Keratinocyte (primary cell): Measurements from ENCODE around the gene RBM10. TPM values are rescaled to one million over a fixed set of nuclear protein-coding genes. Genes with fewer than 3 reads are reported as not detected.

Source experiments
- DNase-seq: peaks from one replicate; pipeline ENCODE4 v3.0.0-alpha.2; 2011; ENCODE audit warnings: low read depth, missing footprints, low spot score
- FAIRE-seq: peaks from 2 replicates; lab custom pipeline; 2011; peaks lifted over from hg19 to GRCh38; lab: Jason Lieb, UNC
- H2AFZ ChIP-seq: 2 replicates; pipeline ENCODE4 v1.6.0; 2012; ENCODE audit warnings: low read length, control low read depth, inconsistent platforms; ENCODE audit not compliant: control insufficient read depth
- H3K27ac ChIP-seq: 2 replicates; pipeline ENCODE4 v1.5.1; 2011; ENCODE audit warnings: low read length; ENCODE audit not compliant: control insufficient read depth, insufficient read depth
- H3K27me3 ChIP-seq: 3 replicates; pipeline ENCODE4 v1.6.0; 2011; ENCODE audit warnings: low read length; ENCODE audit not compliant: control insufficient read depth, insufficient read depth; ENCODE audit errors: extremely low read depth
- H3K36me3 ChIP-seq, 2 experiments: 2 replicates in 1 of 2; 3 replicates in 1 of 2; pipeline ENCODE4 v1.5.1; 2011; ENCODE audit warnings: low read length in 2 of 2, mild to moderate bottlenecking in 1 of 2; ENCODE audit not compliant: control insufficient read depth in 2 of 2, insufficient read depth in 2 of 2; ENCODE audit errors: extremely low read depth in 1 of 2
- H3K4me1 ChIP-seq: 3 replicates; pipeline ENCODE4 v1.5.1; 2011; ENCODE audit warnings: low read length; ENCODE audit not compliant: control insufficient read depth, insufficient read depth; ENCODE audit errors: extremely low read depth
- H3K4me2 ChIP-seq: 3 replicates; pipeline ENCODE4 v1.6.0; 2011; ENCODE audit warnings: low read depth, low read length; ENCODE audit not compliant: control insufficient read depth, insufficient read depth; ENCODE audit errors: extremely low read depth
- H3K4me3 ChIP-seq, 3 experiments: fragments of 200-600 bp in 1 of 3; sonication (generic) in 1 of 3; 2 replicates in 2 of 3; 3 replicates in 1 of 3; pipeline ENCODE4 v1.5.1; 2011 to 2016; ENCODE audit warnings: low read length in 3 of 3, mild to moderate bottlenecking in 3 of 3, control low read depth in 2 of 3, inconsistent platforms in 1 of 3, low read depth in 1 of 3, mixed read lengths in 1 of 3, mixed run types in 1 of 3, moderate library complexity in 1 of 3; ENCODE audit not compliant: control insufficient read depth in 2 of 3, insufficient read depth in 2 of 3; ENCODE audit errors: extremely low read depth in 1 of 3
- H3K79me2 ChIP-seq: 2 replicates; pipeline ENCODE4 v1.6.0; 2012; ENCODE audit warnings: low read length; ENCODE audit not compliant: control insufficient read depth, insufficient read depth
- H3K9ac ChIP-seq: 3 replicates; pipeline ENCODE4 v1.6.0; 2011; ENCODE audit warnings: low read length; ENCODE audit not compliant: control insufficient read depth, insufficient read depth; ENCODE audit errors: extremely low read depth
- H3K9me1 ChIP-seq: 3 replicates; pipeline ENCODE4 v1.6.0; 2011; ENCODE audit warnings: low read length; ENCODE audit not compliant: control insufficient read depth, insufficient read depth; ENCODE audit errors: extremely low read depth
- H3K9me3 ChIP-seq: 2 replicates; pipeline ENCODE4 v1.5.1; 2012; ENCODE audit warnings: low read depth, low read length; ENCODE audit not compliant: control insufficient read depth
- H4K20me1 ChIP-seq: 3 replicates; pipeline ENCODE4 v1.6.0; 2011; ENCODE audit warnings: low read length; ENCODE audit not compliant: control insufficient read depth, insufficient read depth; ENCODE audit errors: extremely low read depth
- EZH2 ChIP-seq: IDR thresholded peaks from one replicate; pipeline ENCODE4 v1.6.1; 2012; ENCODE audit warnings: inconsistent platforms, mild to moderate bottlenecking, low read length, moderate library complexity
- dilution Hi-C: fragments of 300-500 bp; cut with MboI; formaldehyde crosslinking; loops from one replicate; pipeline ENCODE4 v1.7.0; 2020; ENCODE audit warnings: low sequenced_read_pairs; ENCODE audit not compliant: extremely low pct_ligation_motif_present
- polyA plus RNA-seq, 5 experiments: library from polyadenylated mRNA; depleted of rRNA in 3 of 5; stranded (reverse) in 3 of 5; stranded (forward) in 1 of 5; unstranded in 1 of 5; fragments of >200 nt; gene quantifications; 1 replicate in 1 of 5; 2 replicates in 3 of 5; 3 replicates in 1 of 5; pipeline versions ENCODE4 v1.2.1 to v1.2.3, GENCODE V29; 2011 to 2012; ENCODE audit warnings: missing spikeins in 2 of 5, low read depth in 1 of 5, low replicate concordance in 1 of 5
- TF ChIP-seq, protein P1 (sequence below), 3 experiments: IDR thresholded peaks in 1 of 3; conservative IDR thresholded peaks in 1 of 3; optimal IDR thresholded peaks in 1 of 3; 2 replicates in 2 of 3; 3 replicates in 1 of 3; pipeline versions ENCODE3 to v1.5.1; 2011; ENCODE audit warnings: low read length in 3 of 3, mild to moderate bottlenecking in 3 of 3, moderate library complexity in 2 of 3, control low read depth in 1 of 3, inconsistent platforms in 1 of 3; ENCODE audit not compliant: insufficient read depth in 2 of 3; ENCODE audit errors: extremely low read depth in 1 of 3

The RBM10 gene
- polyA plus RNA-seq, 1 donor (not counting 4 experiments of a cell fraction or from before 2014, with no cell fraction given) = 10.8 TPM

DNA sequence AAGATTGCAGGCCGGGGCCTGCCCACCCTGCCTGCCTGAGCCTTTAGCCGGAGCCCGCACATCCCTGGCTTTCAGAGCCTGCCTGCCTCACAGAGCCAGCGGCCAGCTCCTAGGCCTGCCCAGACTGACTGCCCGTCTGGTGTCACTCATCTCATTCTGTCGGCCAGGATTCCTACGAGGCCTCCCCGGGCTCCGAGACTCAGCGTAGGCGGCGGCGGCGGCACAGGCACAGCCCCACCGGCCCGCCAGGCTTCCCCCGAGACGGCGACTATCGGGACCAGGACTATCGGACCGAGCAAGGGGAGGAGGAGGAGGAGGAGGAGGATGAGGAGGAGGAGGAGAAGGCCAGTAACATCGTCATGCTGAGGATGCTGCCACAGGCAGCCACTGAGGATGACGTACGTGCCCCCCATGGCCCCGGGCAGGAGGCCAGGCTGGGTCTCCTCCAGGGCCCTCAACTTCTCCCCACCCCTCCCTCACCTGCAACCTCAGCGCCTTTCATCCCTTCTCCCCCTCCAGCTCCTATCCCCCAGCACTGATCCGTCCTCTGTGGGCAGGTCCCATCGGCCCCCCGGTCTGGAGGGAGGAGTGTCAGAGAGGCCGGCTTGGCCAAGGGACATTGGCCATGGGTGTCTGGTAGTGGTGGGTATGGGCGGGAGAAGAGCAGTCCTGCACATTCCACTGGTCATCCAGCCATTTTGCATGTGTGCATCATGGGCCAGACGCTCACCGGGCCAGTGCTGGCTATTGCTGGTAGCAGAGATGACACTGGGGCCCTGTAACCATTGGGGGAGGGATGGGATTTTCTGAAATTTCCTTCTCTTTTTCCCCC lies 26.1 kb downstream of the RBM10 start:
- TF ChIP-seq, protein P1, sequence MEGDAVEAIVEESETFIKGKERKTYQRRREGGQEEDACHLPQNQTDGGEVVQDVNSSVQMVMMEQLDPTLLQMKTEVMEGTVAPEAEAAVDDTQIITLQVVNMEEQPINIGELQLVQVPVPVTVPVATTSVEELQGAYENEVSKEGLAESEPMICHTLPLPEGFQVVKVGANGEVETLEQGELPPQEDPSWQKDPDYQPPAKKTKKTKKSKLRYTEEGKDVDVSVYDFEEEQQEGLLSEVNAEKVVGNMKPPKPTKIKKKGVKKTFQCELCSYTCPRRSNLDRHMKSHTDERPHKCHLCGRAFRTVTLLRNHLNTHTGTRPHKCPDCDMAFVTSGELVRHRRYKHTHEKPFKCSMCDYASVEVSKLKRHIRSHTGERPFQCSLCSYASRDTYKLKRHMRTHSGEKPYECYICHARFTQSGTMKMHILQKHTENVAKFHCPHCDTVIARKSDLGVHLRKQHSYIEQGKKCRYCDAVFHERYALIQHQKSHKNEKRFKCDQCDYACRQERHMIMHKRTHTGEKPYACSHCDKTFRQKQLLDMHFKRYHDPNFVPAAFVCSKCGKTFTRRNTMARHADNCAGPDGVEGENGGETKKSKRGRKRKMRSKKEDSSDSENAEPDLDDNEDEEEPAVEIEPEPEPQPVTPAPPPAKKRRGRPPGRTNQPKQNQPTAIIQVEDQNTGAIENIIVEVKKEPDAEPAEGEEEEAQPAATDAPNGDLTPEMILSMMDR (optimal IDR thresholded peaks at IDR 0.05 in 1 of 3, IDR thresholded peaks at IDR 0.05 in 1 of 3, conservative IDR thresholded peaks at IDR 0.05 in 1 of 3; ENCODE audit: extremely low read depth in 1 of 3, insufficient read depth in 2 of 3, low read length in 3 of 3) = no peak
- TF ChIP-seq EZH2 = no peak
- H3K36me3 ChIP-seq = peaks cover 0 to 8% of the 10 kb centered on the region in 2 experiments
- H3K27me3 ChIP-seq = no peaks in the 10 kb centered on the region
- H3K4me2 ChIP-seq = no peak overlapping the region
- no peak overlapping the region for H3K9ac ChIP-seq
- no peak for FAIRE-seq
- H3K27ac ChIP-seq = no peak overlapping the region
- DNase-seq = no peak
- no peaks in the 10 kb centered on the region for H3K4me1 ChIP-seq
- no peaks in the 10 kb centered on the region for H3K9me1 ChIP-seq
- H3K9me3 ChIP-seq = no peaks in the 10 kb centered on the region
- no peak overlapping the region for H2AFZ ChIP-seq
- no peaks in the 10 kb centered on the region for H4K20me1 ChIP-seq
- dilution Hi-C loops = no loop called here
- H3K4me3 ChIP-seq = no peak overlapping the region
- H3K79me2 ChIP-seq = peaks cover 2% of the 10 kb centered on the region

DNA sequence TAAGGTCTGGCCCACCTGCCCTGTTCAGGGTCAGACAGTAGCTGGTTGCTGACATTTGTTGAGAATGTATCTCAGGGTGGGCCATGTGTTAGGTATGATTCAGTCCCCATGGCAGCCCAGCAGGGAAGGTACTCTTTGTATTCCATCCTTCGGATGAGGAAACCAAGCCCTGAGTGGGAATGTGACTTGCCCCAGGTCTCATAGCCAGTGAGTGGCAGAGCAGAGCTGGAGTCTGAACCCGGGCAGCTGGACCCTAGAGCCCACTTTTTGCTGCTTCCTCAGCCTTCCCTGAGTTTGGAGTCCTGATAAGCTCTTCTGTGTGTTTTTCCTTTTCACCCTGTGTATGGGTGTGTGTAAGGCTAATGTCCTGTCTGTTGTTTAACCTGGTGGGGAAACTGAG lies 27.0 kb downstream of the RBM10 start:
- dilution Hi-C loops = no loop called here
- Histone ChIP-seq H3K36me3 (peaks cover 0 to 12% of the 10 kb centered on the region in 2 experiments), H4K20me1 (no peaks in the 10 kb centered on the region), H3K9ac (no peak overlapping the region), H3K9me3 (no peaks in the 10 kb centered on the region), H3K27ac (no peak overlapping the region), H3K4me3 (no peak overlapping the region), H2AFZ (no peak overlapping the region), H3K4me2 (no peak overlapping the region), H3K27me3 (no peaks in the 10 kb centered on the region), H3K4me1 (no peaks in the 10 kb centered on the region), H3K79me2 (no peaks in the 10 kb centered on the region), H3K9me1 (no peaks in the 10 kb centered on the region)
- TF ChIP-seq EZH2 = no peak
- TF ChIP-seq, protein P1 (optimal IDR thresholded peaks at IDR 0.05 in 1 of 3, IDR thresholded peaks at IDR 0.05 in 1 of 3, conservative IDR thresholded peaks at IDR 0.05 in 1 of 3; ENCODE audit: extremely low read depth in 1 of 3, insufficient read depth in 2 of 3, low read length in 3 of 3) = no peak
- DNase-seq (no peak), FAIRE-seq (no peak)
